ENCODE results near the gene HSD11B2. TPM values are rescaled to one million over a fixed set of nuclear protein-coding genes. Genes with fewer than 3 reads are reported as not detected.

The HSD11B2 gene
- total RNA-seq, 2 experiments from 2014 or later, result not detected

DNA sequence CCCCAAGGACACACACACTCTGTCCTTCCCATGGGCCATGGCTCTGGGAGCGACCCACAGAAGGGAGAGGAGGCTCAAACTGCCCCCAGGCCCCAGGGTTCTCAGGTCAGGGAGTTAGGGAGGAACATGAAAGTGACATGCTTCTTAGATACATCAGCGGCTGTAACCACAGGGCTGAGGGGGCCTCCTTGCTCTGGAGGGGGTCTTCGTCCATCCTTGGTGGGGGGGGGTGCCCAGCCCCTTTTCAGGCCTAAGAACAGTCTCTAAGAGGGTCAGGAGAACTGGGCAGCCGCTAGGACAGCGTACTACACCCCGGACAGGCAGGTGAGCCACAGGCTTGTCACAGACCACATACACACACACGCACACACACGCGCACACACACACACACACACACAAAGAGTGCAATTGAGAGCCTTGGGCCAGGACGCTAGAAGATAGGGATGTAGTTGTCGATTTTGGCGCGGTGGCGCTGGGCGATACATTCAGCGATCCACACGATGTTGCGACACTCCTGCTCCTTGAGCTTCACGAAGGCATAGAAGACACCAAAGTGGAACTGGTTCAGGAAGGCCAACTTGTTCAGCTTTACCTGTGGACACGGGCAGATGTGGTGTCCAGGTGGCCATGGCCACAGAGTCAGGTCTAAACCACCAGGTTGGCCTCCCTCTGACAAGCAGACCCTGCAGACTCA is 7.3 kb downstream of the HSD11B2 start:
- TF ChIP-seq EZH2phosphoT487 (IDR thresholded peaks at IDR 0.05; ENCODE audit: borderline replicate concordance, low read depth, low read length), result no peak
- TF ChIP-seq, protein P1, sequence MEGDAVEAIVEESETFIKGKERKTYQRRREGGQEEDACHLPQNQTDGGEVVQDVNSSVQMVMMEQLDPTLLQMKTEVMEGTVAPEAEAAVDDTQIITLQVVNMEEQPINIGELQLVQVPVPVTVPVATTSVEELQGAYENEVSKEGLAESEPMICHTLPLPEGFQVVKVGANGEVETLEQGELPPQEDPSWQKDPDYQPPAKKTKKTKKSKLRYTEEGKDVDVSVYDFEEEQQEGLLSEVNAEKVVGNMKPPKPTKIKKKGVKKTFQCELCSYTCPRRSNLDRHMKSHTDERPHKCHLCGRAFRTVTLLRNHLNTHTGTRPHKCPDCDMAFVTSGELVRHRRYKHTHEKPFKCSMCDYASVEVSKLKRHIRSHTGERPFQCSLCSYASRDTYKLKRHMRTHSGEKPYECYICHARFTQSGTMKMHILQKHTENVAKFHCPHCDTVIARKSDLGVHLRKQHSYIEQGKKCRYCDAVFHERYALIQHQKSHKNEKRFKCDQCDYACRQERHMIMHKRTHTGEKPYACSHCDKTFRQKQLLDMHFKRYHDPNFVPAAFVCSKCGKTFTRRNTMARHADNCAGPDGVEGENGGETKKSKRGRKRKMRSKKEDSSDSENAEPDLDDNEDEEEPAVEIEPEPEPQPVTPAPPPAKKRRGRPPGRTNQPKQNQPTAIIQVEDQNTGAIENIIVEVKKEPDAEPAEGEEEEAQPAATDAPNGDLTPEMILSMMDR (conservative IDR thresholded peaks at IDR 0.05; ENCODE audit: low read length), result no peak
- H3K9me3 ChIP-seq (ENCODE audit: low read length), result no peaks in the 10 kb centered on the region
- H4K20me1 ChIP-seq (ENCODE audit: insufficient read depth, low read length), result no peaks in the 10 kb centered on the region
- H3K36me3 ChIP-seq (ENCODE audit: insufficient read depth, low read length), result peaks cover 11% of the 10 kb centered on the region; the same call in 1 of the 2 replicates
- no peaks in the 10 kb centered on the region for H3K79me2 ChIP-seq (ENCODE audit: insufficient read depth, low read depth, low read length)
- CTCF ChIA-PET (ENCODE audit: unreplicated experiment), result no interaction called here
- no peaks in the 10 kb centered on the region for H3K4me1 ChIP-seq (ENCODE audit: insufficient read depth, low read length, poor library complexity, severe bottlenecking)
- BruUV-seq (replicated peaks), result TSS peak; percentile 89
- intact Hi-C loops (cut with micrococcal nuclease; ENCODE audit: unreplicated experiment), result no loop called here
- no peaks in the 10 kb centered on the region for H3K9me2 ChIP-seq (ENCODE audit: insufficient read depth, low read length)
- no peak overlapping the region for H2AFZ ChIP-seq (ENCODE audit: low read length)
- POLR2A ChIA-PET, result interaction anchor here (0.6 kb wide), 1 partner anchor 569 kb away, joined by 4 read pairs; no protein-coding TSS in a partner anchor
- no peak for DNase-seq (ENCODE audit: low spot score)
- H3K27ac ChIP-seq (ENCODE audit: low read depth, low read length, poor library complexity, severe bottlenecking), result no peak overlapping the region
- no peak overlapping the region for H3K4me2 ChIP-seq (ENCODE audit: low read length)
- H3K4me3 ChIP-seq (ENCODE audit: low read depth, low read length, poor library complexity, severe bottlenecking), result no peak overlapping the region

GRCh38 chr16:67438824-67439393 is 8.0 kb downstream of the HSD11B2 start:
- CTCF ChIA-PET (ENCODE audit: unreplicated experiment), result no interaction called here
- intact Hi-C loops (cut with micrococcal nuclease; ENCODE audit: unreplicated experiment), result no loop called here
- Histone ChIP-seq H3K79me2 (ENCODE audit: insufficient read depth, low read depth, low read length) (no peaks in the 10 kb centered on the region), H3K4me2 (ENCODE audit: low read length) (no peak overlapping the region), H3K4me3 (ENCODE audit: low read depth, low read length, poor library complexity, severe bottlenecking) (no peak overlapping the region), H3K4me1 (ENCODE audit: insufficient read depth, low read length, poor library complexity, severe bottlenecking) (no peaks in the 10 kb centered on the region), H3K27ac (ENCODE audit: low read depth, low read length, poor library complexity, severe bottlenecking) (no peak overlapping the region), H2AFZ (ENCODE audit: low read length) (no peak overlapping the region), H3K9me2 (ENCODE audit: insufficient read depth, low read length) (no peaks in the 10 kb centered on the region), H4K20me1 (ENCODE audit: insufficient read depth, low read length) (no peaks in the 10 kb centered on the region), H3K36me3 (ENCODE audit: insufficient read depth, low read length) (peaks cover 11% of the 10 kb centered on the region; the same call in 1 of the 2 replicates), H3K9me3 (ENCODE audit: low read length) (no peaks in the 10 kb centered on the region)
- BruUV-seq (replicated peaks), result no TSS peak
- DNase-seq (ENCODE audit: low spot score), result no peak
- TF ChIP-seq, protein P1 (conservative IDR thresholded peaks at IDR 0.05; ENCODE audit: low read length), result no peak
- no peak for TF ChIP-seq EZH2phosphoT487 (IDR thresholded peaks at IDR 0.05; ENCODE audit: borderline replicate concordance, low read depth, low read length)
- POLR2A ChIA-PET, result interaction anchor here (0.6 kb wide), 1 partner anchor 569 kb away, joined by 4 read pairs; no protein-coding TSS in a partner anchor

DNA sequence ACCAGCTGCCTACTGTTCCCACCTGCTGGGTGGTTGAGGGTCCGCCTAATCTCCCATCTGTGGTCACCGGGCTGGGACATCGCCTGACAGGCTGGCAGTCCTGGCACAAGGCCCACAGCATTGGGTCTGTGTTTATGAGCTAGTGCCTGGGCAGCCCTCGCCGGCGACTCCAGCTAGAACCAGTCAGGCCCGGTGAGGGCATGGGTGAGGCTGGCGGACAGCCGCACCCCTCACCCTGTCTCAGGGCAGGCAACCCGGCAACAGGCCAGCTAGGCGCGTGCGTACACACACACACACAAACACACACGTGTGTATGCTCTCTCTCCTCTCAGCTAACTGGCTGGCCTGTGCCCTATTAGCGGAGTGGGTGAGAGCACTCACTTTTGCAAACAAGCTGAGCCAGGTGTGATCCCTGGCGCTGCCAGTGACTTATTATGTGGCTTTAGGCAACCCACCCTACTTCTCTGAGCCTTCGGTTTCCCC is 10.4 kb downstream of the HSD11B2 start:
- intact Hi-C loops (cut with micrococcal nuclease; ENCODE audit: unreplicated experiment), result no loop called here
- no peaks in the 10 kb centered on the region for H3K9me2 ChIP-seq (ENCODE audit: insufficient read depth, low read length)
- no TSS peak for BruUV-seq (replicated peaks)
- TF ChIP-seq EZH2phosphoT487 (IDR thresholded peaks at IDR 0.05; ENCODE audit: borderline replicate concordance, low read depth, low read length), result no peak
- TF ChIP-seq, protein P1 (conservative IDR thresholded peaks at IDR 0.05; ENCODE audit: low read length), result no peak
- no peak overlapping the region for H3K4me3 ChIP-seq (ENCODE audit: low read depth, low read length, poor library complexity, severe bottlenecking)
- no peaks in the 10 kb centered on the region for H3K4me1 ChIP-seq (ENCODE audit: insufficient read depth, low read length, poor library complexity, severe bottlenecking)
- H3K4me2 ChIP-seq (ENCODE audit: low read length), result no peak overlapping the region
- POLR2A ChIA-PET, result no interaction called here
- no peaks in the 10 kb centered on the region for H4K20me1 ChIP-seq (ENCODE audit: insufficient read depth, low read length)
- no peak overlapping the region for H3K27ac ChIP-seq (ENCODE audit: low read depth, low read length, poor library complexity, severe bottlenecking)
- H3K9me3 ChIP-seq (ENCODE audit: low read length), result no peaks in the 10 kb centered on the region
- CTCF ChIA-PET (ENCODE audit: unreplicated experiment), result no interaction called here
- H2AFZ ChIP-seq (ENCODE audit: low read length), result no peak overlapping the region
- peaks cover 11% of the 10 kb centered on the region; the same call in 1 of the 2 replicates for H3K36me3 ChIP-seq (ENCODE audit: insufficient read depth, low read length)
- DNase-seq (ENCODE audit: low spot score), result no peak
- no peaks in the 10 kb centered on the region for H3K79me2 ChIP-seq (ENCODE audit: insufficient read depth, low read depth, low read length)

All from OCI-LY7 (cell line).